HepG2 (cell line): ENCODE data around the gene MDP1. TPM values are rescaled to one million over a fixed set of nuclear protein-coding genes. Genes with fewer than 3 reads are reported as not detected.

Source experiments
- ATAC-seq: fragments of 200-7000 bp; cut with Tn5 transposase; 3 replicates; pipeline ENCODE4 v1.9.1; 2020; ENCODE audit warnings: mild to moderate bottlenecking, moderate library complexity
- BruUV-seq: library from RNA; stranded (reverse); fragments of 400-500 nt; replicated peaks from 2 replicates; lab custom pipeline; 2021; lab: Mats Ljungman, UMichigan
- CTCF ChIA-PET: fragments of 300-600 bp; formaldehyde crosslinking; extraction: SDS; loops from one replicate; lab custom pipeline; 2021; ENCODE audit warnings: low total read pairs, inconsistent platforms, low intra/inter-chr PET ratio; lab: Yijun Ruan, JAX
- POLR2A ChIA-PET: fragments of 350-600 bp; sonication (Branson Sonifier 250); formaldehyde crosslinking; loops from one replicate; lab custom pipeline; 2020; ENCODE audit warnings: antibody characterized with exemption, inconsistent platforms; lab: Yijun Ruan, JAX
- DNase-seq: peaks from one replicate; pipeline ENCODE4 v3.0.0-alpha.2; 2015; ENCODE audit warnings: low spot score
- FAIRE-seq: peaks from 3 replicates; lab custom pipeline; 2011; peaks lifted over from hg19 to GRCh38; lab: Jason Lieb, UNC
- H2AFZ ChIP-seq: one replicate; pipeline ENCODE4 v1.6.1; 2011; ENCODE audit warnings: low read length, inconsistent platforms
- H3K27ac ChIP-seq: fragments of 300-600 bp; 3 replicates; pipeline ENCODE4 v1.8.0; 2011; ENCODE audit warnings: mixed run types, mild to moderate bottlenecking, mixed read lengths, low read length, inconsistent platforms; ENCODE audit not compliant: insufficient read depth; ENCODE audit errors: extremely low read length
- H3K27me3 ChIP-seq, 2 experiments: fragments of 200-600 bp in 1 of 2; 2 replicates in 1 of 2; 3 replicates in 1 of 2; pipeline versions ENCODE4 v1.6.0 to v1.8.0; 2011; ENCODE audit warnings: low read length in 2 of 2, mild to moderate bottlenecking in 2 of 2, moderate library complexity in 2 of 2, inconsistent platforms in 1 of 2; ENCODE audit not compliant: insufficient read depth in 2 of 2, control insufficient read depth in 1 of 2
- H3K36me3 ChIP-seq, 2 experiments: fragments of 200-600 bp in 1 of 2; replicated peaks in 1 of 2; 2 replicates in 1 of 2; 3 replicates in 1 of 2; pipeline versions ENCODE4 v1.5.1 to v1.8.0; 2011; ENCODE audit warnings: low read length in 2 of 2, inconsistent platforms in 1 of 2; ENCODE audit not compliant: insufficient read depth in 2 of 2, control insufficient read depth in 1 of 2
- H3K4me1 ChIP-seq: 2 replicates; pipeline ENCODE4 v1.5.1; 2012; ENCODE audit warnings: low read length, inconsistent platforms; ENCODE audit not compliant: insufficient read depth
- H3K4me2 ChIP-seq: 2 replicates; pipeline ENCODE4 v1.6.0; 2011; ENCODE audit warnings: low read depth, low read length, inconsistent platforms
- H3K4me3 ChIP-seq, 3 experiments: fragments of 200-600 bp in 1 of 3; sonication (generic), shearing (Covaris generic) in 1 of 3; replicated peaks in 1 of 3; 2 replicates each; pipeline ENCODE4 v1.5.1; 2011 to 2016; ENCODE audit warnings: low read length in 3 of 3, inconsistent platforms in 2 of 3, low read depth in 2 of 3, mild to moderate bottlenecking in 2 of 3, control low read depth in 1 of 3, mixed read lengths in 1 of 3; ENCODE audit not compliant: insufficient read depth in 1 of 3
- H3K79me2 ChIP-seq: one replicate; pipeline ENCODE4 v1.6.1; 2011; ENCODE audit warnings: low read length, inconsistent platforms; ENCODE audit not compliant: insufficient read depth
- H3K9ac ChIP-seq: 2 replicates; pipeline ENCODE4 v1.6.0; 2011; ENCODE audit warnings: mild to moderate bottlenecking, low read depth, low read length, inconsistent platforms; ENCODE audit not compliant: insufficient read depth
- H3K9me3 ChIP-seq: 2 replicates; pipeline ENCODE4 v1.5.1; 2012; ENCODE audit warnings: mild to moderate bottlenecking, low read length
- H4K20me1 ChIP-seq: 2 replicates; pipeline ENCODE4 v1.6.0; 2011; ENCODE audit warnings: inconsistent platforms, mild to moderate bottlenecking, low read length, moderate library complexity; ENCODE audit not compliant: insufficient read depth
- AGO2 ChIP-seq: fragments of 200-400 bp; formaldehyde crosslinking; optimal IDR thresholded peaks from 2 replicates; pipeline ENCODE3; 2017; ENCODE audit warnings: mild to moderate bottlenecking, low read depth, low read length, moderate library complexity
- HNRNPL ChIP-seq: fragments of 200-400 bp; formaldehyde crosslinking; IDR thresholded peaks from 2 replicates; pipeline ENCODE4 v1.6.1; 2017; ENCODE audit warnings: mild to moderate bottlenecking, low read depth, low read length
- NFKB2 ChIP-seq: sonication (generic); formaldehyde crosslinking; IDR thresholded peaks from 2 replicates; pipeline ENCODE4 v1.4.0; 2020; ENCODE audit warnings: missing genetic modification reagents, borderline replicate concordance
- POLR2G ChIP-seq: fragments of 200-400 bp; formaldehyde crosslinking; IDR thresholded peaks from 2 replicates; pipeline ENCODE4 v1.6.1; 2018; ENCODE audit warnings: mild to moderate bottlenecking, low read depth, low read length, moderate library complexity
- RXRA ChIP-seq: sonication (generic); formaldehyde crosslinking; IDR thresholded peaks from 2 replicates; pipeline ENCODE4 v1.5.1; 2020; ENCODE audit warnings: missing genetic modification reagents
- ZNF234 ChIP-seq: sonication (generic); formaldehyde crosslinking; conservative IDR thresholded peaks from 2 replicates; pipeline ENCODE4 v1.5.1; 2020; ENCODE audit warnings: mild to moderate bottlenecking, missing genetic modification reagents
- ZNF780A ChIP-seq: sonication (generic); formaldehyde crosslinking; IDR thresholded peaks from 2 replicates; pipeline ENCODE4 v1.8.0; 2022; ENCODE audit warnings: mild to moderate bottlenecking, missing genetic modification reagents, moderate library complexity
- WGBS: methylation state at CpG from one replicate; pipeline ENCODE4 v1.1.6; 2017; ENCODE audit warnings: low lambda C conversion rate; 5-methylcytosine and 5-hydroxymethylcytosine counted together
- in situ Hi-C: cut with HindIII; loops from 2 replicates; pipeline ENCODE4 v1.10.0; 2017; ENCODE audit warnings: low pct_unique_long_range_greater_than_20kb; ENCODE audit not compliant: extremely low pct_ligation_motif_present
- intact Hi-C: fragments of 100-400 bp; cut with micrococcal nuclease; formaldehyde crosslinking; loops from one replicate; pipeline ENCODE4 v1.10.0; 2022; ENCODE audit not compliant: unreplicated experiment
- polyA plus RNA-seq, 8 experiments: library from polyadenylated mRNA; depleted of rRNA in 3 of 8; stranded (reverse) in 7 of 8; unstranded in 1 of 8; fragments of >200 nt; fragmentation: Illumina TruSeq in 4 of 8; extraction: Trizol in 4 of 8; gene quantifications; 2 replicates each; pipeline versions ENCODE4 v1.2.1 to v1.2.3, GENCODE V29; 2011 to 2016; ENCODE audit warnings: low read depth in 4 of 8, missing spikeins in 1 of 8, mixed read lengths in 1 of 8; ENCODE audit not compliant: insufficient read depth in 1 of 8
- total RNA-seq, 5 experiments: library from RNA; depleted of rRNA; stranded (reverse); fragments of >200 nt; fragmentation: Illumina TruSeq; extraction: Trizol; gene quantifications; 2 replicates each; pipeline ENCODE4 v1.2.3, GENCODE V29; 2016; ENCODE audit warnings: low read depth in 1 of 5
- TF ChIP-seq, protein P1 (sequence below): sonication (generic); formaldehyde crosslinking; IDR thresholded peaks from 2 replicates; pipeline ENCODE4 v1.8.1; 2022; ENCODE audit warnings: low read depth, mild to moderate bottlenecking, missing genetic modification reagents

The MDP1 gene
- total and polyA plus RNA-seq, 2 of the 13 experiments (the other 11 are each of a cell fraction or from before 2014, with no cell fraction given) = 44.1 to 48.7 TPM

DNA sequence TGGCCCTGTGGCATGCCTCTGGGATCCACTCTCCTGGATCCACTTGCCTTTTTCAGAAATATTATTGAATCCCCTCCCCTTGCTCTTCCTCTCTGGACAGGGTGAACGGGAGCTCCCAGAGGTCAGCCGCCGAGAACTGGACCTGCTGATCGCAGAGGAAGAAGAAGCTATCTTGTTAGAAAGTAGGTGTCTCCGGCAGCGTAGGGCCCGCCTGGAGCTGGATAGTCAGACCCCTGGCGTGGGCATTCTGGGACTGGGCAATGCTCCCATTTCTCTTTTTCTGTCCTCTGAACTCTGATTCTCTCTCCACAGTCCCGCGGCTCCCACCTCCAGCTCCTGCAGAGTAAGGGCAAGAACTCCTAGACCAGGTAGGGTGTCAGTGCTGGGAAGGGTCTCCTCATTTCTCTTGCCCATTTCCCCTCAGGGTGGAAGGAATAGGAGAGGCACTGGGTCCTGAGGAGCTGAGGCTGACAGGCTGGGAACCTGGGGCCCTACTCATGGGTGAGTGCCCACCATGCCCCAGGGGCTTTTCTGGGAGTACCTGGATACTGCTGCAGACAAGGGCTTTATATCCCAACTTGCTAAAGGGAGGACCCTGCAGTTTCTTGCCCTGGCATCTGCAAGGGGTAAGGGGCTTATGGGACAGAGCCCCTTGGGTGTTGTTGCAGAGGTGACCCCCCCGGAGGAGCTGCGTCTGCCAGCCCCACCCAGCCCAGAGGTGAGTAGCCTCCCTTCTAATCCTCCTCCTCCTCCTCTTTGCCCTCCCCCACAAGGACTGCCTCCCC lies 38.6 kb downstream of the MDP1 start:
- 96% methylated on average over 12 of the region's 12 CpGs for WGBS
- no peak for ATAC-seq
- in situ Hi-C loops (no loop called here), intact Hi-C loops (no loop called here)
- Histone ChIP-seq H3K4me3 (no peak overlapping the region), H3K9me3 (no peaks in the 10 kb centered on the region), H2AFZ (no peak overlapping the region), H3K27ac (no peak overlapping the region), H3K4me1 (no peaks in the 10 kb centered on the region), H3K9ac (no peak overlapping the region), H3K4me2 (no peak overlapping the region), H3K36me3 (peaks cover 41 to 46% of the 10 kb centered on the region in 2 experiments), H4K20me1 (no peaks in the 10 kb centered on the region), H3K79me2 (no peaks in the 10 kb centered on the region), H3K27me3 (no peaks in the 10 kb centered on the region)
- CTCF ChIA-PET = no interaction called here
- peak; percentile 12 for TF ChIP-seq AGO2
- TF ChIP-seq ZNF234 (CRISPR knock-in tag) = no peak
- TF ChIP-seq RXRA (CRISPR knock-in tag) = peak; percentile 3; the same call in 1 of the 2 replicates
- peak; percentile 50; the same call in 1 of the 2 replicates for TF ChIP-seq NFKB2
- TF ChIP-seq, protein P1, sequence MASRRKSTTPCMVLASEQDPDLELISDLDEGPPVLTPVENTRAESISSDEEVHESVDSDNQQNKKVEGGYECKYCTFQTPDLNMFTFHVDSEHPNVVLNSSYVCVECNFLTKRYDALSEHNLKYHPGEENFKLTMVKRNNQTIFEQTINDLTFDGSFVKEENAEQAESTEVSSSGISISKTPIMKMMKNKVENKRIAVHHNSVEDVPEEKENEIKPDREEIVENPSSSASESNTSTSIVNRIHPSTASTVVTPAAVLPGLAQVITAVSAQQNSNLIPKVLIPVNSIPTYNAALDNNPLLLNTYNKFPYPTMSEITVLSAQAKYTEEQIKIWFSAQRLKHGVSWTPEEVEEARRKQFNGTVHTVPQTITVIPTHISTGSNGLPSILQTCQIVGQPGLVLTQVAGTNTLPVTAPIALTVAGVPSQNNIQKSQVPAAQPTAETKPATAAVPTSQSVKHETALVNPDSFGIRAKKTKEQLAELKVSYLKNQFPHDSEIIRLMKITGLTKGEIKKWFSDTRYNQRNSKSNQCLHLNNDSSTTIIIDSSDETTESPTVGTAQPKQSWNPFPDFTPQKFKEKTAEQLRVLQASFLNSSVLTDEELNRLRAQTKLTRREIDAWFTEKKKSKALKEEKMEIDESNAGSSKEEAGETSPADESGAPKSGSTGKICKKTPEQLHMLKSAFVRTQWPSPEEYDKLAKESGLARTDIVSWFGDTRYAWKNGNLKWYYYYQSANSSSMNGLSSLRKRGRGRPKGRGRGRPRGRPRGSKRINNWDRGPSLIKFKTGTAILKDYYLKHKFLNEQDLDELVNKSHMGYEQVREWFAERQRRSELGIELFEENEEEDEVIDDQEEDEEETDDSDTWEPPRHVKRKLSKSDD = 0 out of 2 replicates have a peak, but pooled peaks have one; percentile 2
- TF ChIP-seq ZNF780A (CRISPR knock-in tag) = 0 out of 2 replicates have a peak, but pooled peaks have one; percentile 21
- TF ChIP-seq POLR2G = peak; percentile 56
- TF ChIP-seq HNRNPL = no peak
- no peak for DNase-seq
- POLR2A ChIA-PET = interaction anchor here (0.8 to 6.7 kb wide), 9 partner anchors 11 to 83 kb away, joined by 3 to 65 read pairs (median 4); partner anchors contain the start of genes CHMP4A, EMC9, IPO4 and IRF9
- BruUV-seq = no TSS peak
- no peak for FAIRE-seq
